Measurements from ENCODE around the gene MAP3K4.

Gene MAP3K4

DNA sequence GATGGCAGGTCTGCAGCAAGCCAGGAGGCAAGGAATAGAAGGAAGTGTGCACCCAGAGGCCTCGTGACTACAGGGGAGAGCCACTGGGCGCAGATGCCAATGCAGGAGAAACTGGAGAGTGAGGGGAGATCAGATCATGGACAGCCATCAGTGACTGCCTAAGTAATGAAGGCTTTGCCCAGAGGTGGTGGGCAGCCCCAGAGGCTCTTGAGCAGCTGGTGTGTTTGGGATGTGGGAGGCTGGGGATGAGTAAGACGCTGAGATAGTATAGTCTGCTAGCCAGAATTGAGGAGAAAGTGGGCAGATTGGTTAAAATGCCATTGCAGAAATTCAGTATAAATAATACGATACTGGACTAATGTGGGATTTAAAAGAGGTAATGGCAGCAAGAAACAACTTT is 111.9 kb downstream of the MAP3K4 start:
- no peak overlapping the region for H3K4me3 ChIP-seq (ENCODE audit: low read depth, low read length)
- H3K4me1 ChIP-seq, result no peaks in the 10 kb centered on the region; the same call in 1 of the 2 replicates
- no peak for DNase-seq
- TF ChIP-seq, protein P1, sequence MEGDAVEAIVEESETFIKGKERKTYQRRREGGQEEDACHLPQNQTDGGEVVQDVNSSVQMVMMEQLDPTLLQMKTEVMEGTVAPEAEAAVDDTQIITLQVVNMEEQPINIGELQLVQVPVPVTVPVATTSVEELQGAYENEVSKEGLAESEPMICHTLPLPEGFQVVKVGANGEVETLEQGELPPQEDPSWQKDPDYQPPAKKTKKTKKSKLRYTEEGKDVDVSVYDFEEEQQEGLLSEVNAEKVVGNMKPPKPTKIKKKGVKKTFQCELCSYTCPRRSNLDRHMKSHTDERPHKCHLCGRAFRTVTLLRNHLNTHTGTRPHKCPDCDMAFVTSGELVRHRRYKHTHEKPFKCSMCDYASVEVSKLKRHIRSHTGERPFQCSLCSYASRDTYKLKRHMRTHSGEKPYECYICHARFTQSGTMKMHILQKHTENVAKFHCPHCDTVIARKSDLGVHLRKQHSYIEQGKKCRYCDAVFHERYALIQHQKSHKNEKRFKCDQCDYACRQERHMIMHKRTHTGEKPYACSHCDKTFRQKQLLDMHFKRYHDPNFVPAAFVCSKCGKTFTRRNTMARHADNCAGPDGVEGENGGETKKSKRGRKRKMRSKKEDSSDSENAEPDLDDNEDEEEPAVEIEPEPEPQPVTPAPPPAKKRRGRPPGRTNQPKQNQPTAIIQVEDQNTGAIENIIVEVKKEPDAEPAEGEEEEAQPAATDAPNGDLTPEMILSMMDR (IDR thresholded peaks at IDR 0.05; ENCODE audit: low read depth, low read length), result no peak
- H3K36me3 ChIP-seq, result peaks cover 8% of the 10 kb centered on the region
- no peaks in the 10 kb centered on the region for H3K9me3 ChIP-seq
- H3K27me3 ChIP-seq, result no peaks in the 10 kb centered on the region

DNA sequence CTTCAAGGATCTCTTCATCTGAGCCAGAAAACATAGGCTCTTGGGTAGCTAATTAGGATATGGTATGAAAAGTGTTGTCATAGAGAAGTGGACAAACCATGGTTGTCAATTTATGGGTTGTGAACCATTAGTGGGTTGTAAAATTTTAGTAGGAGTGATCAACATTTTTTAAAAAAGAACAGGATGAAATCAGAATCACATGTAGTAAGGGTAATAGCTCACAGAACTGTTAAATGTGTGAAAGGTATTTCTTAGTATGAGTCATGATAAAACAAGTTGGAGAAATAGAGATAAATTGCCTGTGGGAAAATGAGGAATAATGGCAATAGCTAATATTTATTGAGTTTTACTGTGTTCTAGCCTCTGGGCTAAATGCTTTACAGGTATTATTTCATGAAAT is 113.4 kb downstream of the MAP3K4 start:
- Histone ChIP-seq H3K9me3 (no peaks in the 10 kb centered on the region), H3K4me1 (no peaks in the 10 kb centered on the region; the same call in 1 of the 2 replicates), H3K4me3 (ENCODE audit: low read depth, low read length) (no peak overlapping the region), H3K27me3 (no peaks in the 10 kb centered on the region), H3K36me3 (peaks cover 22% of the 10 kb centered on the region)
- DNase-seq, result no peak
- TF ChIP-seq, protein P1 (IDR thresholded peaks at IDR 0.05; ENCODE audit: low read depth, low read length), result no peak

DNA sequence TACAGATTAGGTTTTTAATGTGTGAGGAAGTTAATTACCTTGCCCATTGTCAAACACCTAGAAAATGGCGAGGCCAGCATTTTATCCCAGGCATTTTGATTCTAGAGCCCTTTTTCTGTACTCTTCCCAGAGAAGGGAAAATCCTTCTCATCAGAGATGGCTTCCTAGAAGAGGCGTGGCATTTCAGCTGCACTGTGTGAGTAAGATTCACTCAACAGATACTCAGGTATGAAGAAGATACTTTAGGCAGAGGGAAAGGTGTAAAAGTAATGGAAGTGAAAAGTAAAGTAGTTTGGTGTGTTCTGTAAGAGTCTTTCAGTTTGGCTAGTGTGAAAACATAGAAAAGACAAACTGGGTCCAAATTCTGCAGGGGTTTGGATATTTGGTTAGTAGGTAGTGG is 113.8 kb downstream of the MAP3K4 start:
- H3K4me3 ChIP-seq (ENCODE audit: low read depth, low read length), result no peak overlapping the region
- DNase-seq, result no peak
- H3K27me3 ChIP-seq, result no peaks in the 10 kb centered on the region
- peaks cover 26% of the 10 kb centered on the region for H3K36me3 ChIP-seq
- TF ChIP-seq, protein P1 (IDR thresholded peaks at IDR 0.05; ENCODE audit: low read depth, low read length), result no peak
- H3K4me1 ChIP-seq, result no peaks in the 10 kb centered on the region; the same call in 1 of the 2 replicates
- H3K9me3 ChIP-seq, result no peaks in the 10 kb centered on the region

DNA sequence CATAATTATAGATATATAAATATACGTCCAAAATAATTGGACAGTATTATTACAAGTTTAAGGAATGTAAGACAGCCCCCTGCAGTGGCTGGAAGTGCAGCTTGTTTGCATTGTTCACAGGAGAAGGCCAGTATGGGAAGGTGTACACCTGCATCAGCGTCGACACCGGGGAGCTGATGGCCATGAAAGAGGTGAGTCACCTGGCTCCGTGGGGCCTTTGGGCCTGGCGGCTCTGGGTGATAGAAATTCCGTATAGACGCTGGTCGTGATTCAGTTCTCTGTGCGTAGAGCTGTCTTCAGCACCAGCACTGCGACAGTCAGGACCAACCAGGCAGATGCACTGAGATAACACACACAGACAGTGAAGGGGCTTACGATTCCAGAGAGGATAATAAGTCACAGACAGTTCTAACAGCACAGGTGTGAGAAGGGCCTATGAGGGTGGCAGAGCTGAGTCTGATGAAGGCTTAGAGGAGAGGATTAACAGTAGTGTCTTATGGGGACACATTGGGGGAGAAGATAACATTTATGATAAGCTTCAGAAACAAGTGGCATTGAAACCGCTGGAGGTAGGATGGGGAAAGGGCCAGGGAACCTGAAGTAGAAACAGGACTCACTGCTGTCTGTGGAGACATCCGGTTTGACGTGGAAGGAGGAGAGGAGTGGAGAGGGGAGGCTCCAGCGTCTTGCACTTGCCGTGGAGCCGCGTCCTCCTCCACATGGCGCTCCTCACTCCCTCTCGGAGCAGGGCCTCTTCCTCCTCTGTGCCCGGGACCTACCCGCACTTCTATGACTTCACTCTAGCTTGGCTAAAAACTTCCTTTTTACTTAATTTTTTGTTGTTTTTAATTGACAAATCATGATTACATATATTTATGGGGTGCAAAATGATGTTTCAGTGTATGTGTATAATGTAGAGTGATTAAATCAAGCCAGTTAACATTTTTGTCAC is 116.5 kb downstream of the MAP3K4 start:
- Histone ChIP-seq H3K36me3 (peaks cover 51% of the 10 kb centered on the region), H3K9me3 (no peaks in the 10 kb centered on the region), H3K4me1 (no peaks in the 10 kb centered on the region; the same call in 1 of the 2 replicates), H3K27me3 (no peaks in the 10 kb centered on the region), H3K4me3 (ENCODE audit: low read depth, low read length) (no peak overlapping the region)
- TF ChIP-seq, protein P1 (IDR thresholded peaks at IDR 0.05; ENCODE audit: low read depth, low read length), result no peak
- DNase-seq, result no peak

DNA sequence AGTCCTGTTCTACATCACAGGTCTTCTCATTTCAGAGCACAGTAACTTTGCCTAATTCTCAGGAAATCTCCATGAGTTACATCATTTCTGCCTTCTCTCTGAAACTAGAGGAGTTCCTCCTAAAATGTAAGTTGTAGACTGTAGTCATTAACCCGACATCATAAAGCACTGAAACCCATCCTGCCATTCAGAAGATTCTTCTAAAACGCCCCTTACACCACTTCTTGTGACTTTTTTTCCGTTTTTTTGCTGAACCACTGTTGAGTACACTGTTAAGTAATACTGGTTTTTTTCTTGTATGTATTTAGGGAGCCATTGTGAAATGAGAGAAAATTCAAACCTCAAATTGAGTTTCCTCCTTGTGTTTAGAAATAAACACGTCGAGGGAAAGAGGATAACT is 117.3 kb downstream of the MAP3K4 start:
- TF ChIP-seq, protein P1 (IDR thresholded peaks at IDR 0.05; ENCODE audit: low read depth, low read length), result no peak
- Histone ChIP-seq H3K4me1 (no peaks in the 10 kb centered on the region; the same call in 1 of the 2 replicates), H3K36me3 (peaks cover 55% of the 10 kb centered on the region), H3K27me3 (no peaks in the 10 kb centered on the region), H3K9me3 (no peaks in the 10 kb centered on the region), H3K4me3 (ENCODE audit: low read depth, low read length) (no peak overlapping the region)
- DNase-seq, result no peak

DNA sequence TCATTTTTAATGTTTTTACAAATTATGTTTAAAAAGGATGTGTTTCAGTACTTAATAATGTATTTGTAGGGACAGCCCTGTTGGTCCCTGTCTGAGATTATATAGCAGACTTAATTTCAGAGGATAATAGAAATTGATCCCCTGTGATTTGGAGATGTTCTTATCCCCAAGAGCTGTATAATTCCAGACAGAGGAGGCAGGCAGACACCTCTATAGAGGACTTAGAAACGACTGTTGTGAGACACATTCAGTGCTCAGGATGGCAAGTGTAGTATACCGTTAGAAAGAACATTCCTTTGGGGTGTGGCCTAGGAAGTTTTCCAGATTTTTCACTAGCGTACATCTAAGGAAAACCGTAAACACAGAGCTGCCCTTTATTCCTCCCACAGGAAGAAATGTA is 117.8 kb downstream of the MAP3K4 start:
- TF ChIP-seq, protein P1 (IDR thresholded peaks at IDR 0.05; ENCODE audit: low read depth, low read length), result no peak
- Histone ChIP-seq H3K4me3 (ENCODE audit: low read depth, low read length) (no peak overlapping the region), H3K36me3 (peaks cover 60% of the 10 kb centered on the region), H3K4me1 (no peaks in the 10 kb centered on the region; the same call in 1 of the 2 replicates), H3K27me3 (no peaks in the 10 kb centered on the region), H3K9me3 (no peaks in the 10 kb centered on the region)
- DNase-seq, result no peak
